ENCODE data around the gene PLD4.

The PLD4 gene

GRCh38 chr14:104929268-104930230 lies 4.9 kb downstream of the PLD4 start:
- FAIRE-seq, result no peak

DNA sequence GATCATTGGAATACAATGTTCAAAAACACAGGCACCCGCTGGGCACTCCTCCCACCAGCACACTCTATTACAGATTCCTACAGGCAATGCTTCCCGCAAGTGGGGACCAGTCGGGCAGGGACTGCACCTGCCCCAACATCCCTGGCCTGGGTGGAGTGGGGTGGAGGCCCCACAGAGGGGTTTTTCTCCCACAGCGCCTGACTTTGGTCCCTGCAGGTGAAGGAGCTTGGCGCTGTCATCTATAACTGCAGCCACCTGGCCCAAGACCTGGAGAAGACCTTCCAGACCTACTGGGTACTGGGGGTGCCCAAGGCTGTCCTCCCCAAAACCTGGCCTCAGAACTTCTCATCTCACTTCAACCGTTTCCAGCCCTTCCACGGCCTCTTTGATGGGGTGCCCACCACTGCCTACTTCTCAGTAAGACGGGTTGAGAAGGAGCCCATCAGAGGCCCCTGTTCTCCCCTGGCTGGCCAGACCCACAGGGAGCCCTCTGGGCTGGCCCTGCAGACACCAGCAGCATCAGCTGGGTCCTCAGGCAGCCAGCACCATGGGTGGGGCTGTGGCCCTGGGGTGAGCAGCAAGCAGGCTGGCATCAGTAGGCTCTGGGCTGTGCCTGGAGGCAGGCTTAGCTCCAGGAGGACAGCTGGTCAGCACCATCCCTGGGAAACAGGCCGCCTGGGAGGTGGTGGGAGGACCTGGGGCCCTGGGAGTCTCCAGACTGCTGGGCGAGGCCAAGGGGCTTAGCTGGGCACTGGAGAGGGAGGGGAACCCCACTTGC lies 6.0 kb downstream of the PLD4 start:
- FAIRE-seq, result no peak

DNA sequence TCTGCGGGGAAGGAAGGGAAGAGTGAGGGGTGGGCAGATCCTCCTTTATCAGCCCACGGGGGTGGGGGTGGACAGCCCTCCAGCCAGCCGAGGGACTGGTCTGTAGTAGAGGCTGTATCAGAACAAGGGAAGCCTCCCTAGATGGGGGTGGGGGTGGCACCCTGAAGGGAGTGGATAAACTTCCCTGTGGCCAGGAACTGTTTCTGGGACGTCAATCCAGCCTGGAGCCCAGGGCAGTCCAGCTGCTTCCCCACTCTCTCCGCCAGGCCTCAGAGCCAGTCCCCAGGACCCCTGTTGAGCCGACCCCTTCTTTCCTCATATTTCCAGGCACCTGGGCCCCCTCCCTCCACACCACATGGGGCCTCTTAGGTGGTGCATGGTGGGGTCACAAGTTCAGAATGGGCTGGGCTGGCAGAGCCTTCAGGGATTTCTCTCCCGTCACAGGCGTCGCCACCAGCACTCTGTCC lies 6.7 kb downstream of the PLD4 start:
- FAIRE-seq, result no peak

- FAIRE-seq, result no peak
These were observed 7.3 kb downstream of the PLD4 start for GRCh38 chr14:104931771-104932675.

- no peak for FAIRE-seq
These were observed 8.3 kb downstream of the PLD4 start for GRCh38 chr14:104932676-104933631.

- FAIRE-seq, result no peak
These were observed 9.4 kb downstream of the PLD4 start for GRCh38 chr14:104933746-104934733.

- FAIRE-seq, result no peak
These were observed 10.5 kb downstream of the PLD4 start for GRCh38 chr14:104935026-104935650.

DNA sequence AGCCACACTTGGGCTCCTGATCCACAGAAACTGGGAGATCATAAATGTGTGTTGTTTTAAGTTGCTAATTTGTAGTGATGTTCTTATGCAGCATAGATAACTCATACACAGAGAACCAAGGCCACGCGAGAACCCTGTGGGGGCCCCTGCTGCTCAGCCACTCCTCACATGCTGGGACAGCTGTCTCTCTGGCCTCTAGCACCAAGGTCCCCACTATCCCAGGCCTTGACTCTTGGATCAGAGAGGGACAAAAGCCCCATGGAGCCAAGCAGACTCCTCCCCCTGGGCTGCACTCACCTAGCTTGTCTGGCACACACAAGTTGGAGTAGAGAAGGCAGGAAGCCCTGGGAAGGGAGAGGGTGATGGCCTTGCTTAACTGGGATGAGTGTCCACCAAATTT lies 11.3 kb downstream of the PLD4 start:
- FAIRE-seq, result no peak

DNA sequence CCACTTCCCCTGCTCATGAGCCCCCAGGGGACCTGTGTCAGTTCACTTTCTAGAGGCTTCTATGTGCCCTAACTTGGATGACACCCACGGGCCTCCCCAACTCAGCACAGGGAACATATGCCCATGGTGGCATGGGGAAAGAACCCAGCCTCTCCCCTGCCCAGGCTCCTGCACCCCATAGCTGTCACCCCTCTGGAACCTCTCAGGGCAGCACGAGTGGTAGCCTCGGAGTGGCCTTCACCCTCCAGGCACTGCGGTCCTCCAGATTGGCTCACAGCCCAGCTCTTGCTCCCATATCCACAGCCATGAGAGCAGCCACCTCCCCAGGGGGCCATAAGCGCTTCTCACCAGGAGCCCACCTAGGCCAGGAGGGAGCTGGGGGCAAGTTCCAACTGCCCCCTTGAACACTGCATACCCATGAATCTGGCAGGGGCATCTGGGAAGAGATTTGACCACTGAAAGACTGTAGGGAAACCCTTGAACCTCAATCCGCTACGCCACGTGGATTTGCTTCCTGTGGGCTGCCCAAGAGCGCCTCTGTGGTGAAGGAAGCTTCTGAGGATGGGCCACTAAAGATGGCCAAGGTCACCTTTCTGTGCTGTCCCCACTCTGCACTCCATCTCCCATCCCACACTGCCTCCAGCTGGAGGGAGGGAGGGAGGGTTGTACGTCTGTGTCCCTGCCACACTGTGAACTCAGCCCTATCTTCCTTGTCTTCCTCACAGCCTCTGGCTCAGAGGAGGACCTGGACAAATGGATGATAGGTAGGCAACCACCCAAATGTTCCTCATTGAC lies 11.9 kb downstream of the PLD4 start:
- no peak for FAIRE-seq

GRCh38 chr14:104937161-104937560 lies 12.5 kb downstream of the PLD4 start:
- FAIRE-seq, result no peak

- FAIRE-seq, result no peak
These were observed 13.2 kb downstream of the PLD4 start for GRCh38 chr14:104937694-104938365.

DNA sequence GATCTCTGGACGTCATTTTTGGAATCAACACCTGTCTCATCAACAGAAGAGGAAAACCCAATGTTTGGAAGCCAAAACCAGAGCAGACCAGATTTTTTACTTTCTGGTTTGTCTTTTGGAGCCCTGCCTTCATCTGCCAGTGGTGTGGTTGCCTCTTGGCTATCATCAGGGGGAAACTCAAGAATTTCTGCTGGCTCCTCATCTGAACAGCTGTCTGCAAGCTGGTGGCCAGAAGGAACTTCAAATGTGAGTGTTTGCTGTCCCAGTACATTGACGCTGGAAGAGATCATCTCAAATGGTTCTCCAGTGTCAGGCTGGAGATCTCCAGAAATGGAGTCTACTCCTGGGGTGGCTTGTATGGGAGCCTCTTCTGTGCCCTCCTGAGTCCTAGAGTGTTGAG lies 13.8 kb downstream of the PLD4 start:
- no peak for FAIRE-seq

DNA sequence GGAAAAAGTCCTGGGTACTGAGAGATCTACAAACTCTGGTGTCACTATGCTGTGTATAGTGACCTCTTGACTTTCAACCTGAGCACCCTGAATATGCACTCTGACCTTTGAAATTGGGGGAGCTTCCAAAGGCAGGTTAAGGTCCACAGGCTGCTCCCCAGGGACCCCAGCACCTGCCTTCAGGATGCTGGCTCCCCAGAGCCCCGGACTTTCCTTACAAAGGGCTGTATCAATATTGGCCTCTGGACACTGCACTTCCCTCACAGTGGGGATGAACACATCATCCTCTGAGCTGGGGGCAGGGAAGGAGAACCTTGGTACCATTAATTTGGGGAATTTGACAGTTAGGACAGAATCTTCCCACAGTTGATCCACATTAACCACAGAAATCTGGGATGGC lies 14.3 kb downstream of the PLD4 start:
- FAIRE-seq, result no peak

- no peak for FAIRE-seq
These were observed 15.2 kb downstream of the PLD4 start for GRCh38 chr14:104939666-104940410.

GRCh38 chr14:104940526-104941150 lies 16.0 kb downstream of the PLD4 start:
- no peak for FAIRE-seq

DNA sequence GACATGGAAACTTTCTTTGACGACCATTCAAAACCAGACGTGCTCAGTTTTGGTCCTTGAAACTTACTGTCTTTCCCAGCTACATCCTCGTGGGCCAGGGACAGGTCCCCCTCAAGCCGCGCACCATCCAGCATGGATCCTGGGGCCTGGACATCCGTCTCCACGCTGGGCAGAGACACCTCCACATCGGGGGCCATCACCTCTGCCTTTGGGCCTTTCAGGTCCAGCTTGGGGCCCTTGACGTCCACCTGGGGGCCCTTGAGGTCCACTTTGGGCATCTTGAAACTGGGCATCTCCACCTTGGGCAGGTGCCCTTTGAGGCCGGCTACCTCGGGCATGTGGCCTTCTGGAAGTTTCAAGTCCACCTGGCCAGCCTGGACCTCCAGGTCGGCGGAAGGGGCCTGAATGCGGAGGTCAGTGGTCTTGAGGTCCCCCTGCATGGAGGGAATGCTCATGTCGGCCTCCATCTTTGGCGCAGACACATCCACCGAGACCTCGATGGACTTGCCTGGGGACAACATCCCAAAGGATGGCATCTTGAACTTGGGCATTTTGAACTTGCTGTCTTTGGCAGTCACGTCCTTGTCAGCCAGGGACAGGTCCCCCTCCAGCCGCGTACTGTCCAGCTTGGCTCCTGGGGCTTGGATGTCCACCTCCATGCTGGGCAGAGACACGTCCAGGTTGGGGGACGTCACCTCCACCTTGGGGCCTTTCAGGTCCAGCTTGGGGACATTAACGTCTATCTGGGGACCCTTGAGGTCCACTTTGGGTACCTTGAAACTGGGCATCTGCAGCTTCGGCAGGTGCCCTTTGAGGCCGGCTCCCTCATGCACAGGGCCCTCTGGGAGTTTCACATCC lies 17.1 kb downstream of the PLD4 start:
- FAIRE-seq, result no peak
